Middle frontal gyrus (tissue), 1 donor: ENCODE results near the gene ATP6V1F.

Source experiments
- DNase-seq: peaks from one replicate; pipeline ENCODE4 v3.0.0-alpha.2; 2015; ENCODE audit warnings: low spot score; ENCODE audit errors: extremely low spot score

ATP6V1F gene

GRCh38 chr7:128862571-128863432 lies at the start of gene ATP6V1F:
Gene ATP6V1F, plus strand, starts transcription at chr7:128862856. Its CDS starts 49 bp downstream, at chr7:128862905.
- peak; percentile 94 for DNase-seq

GRCh38 chr7:128814499-128814898 lies 48.2 kb upstream of the ATP6V1F start:
- peak; percentile 37 for DNase-seq

GRCh38 chr7:128815289-128815942 lies 47.2 kb upstream of the ATP6V1F start:
- DNase-seq: no peak

- DNase-seq: no peak
Measured at GRCh38 chr7:128818694-128819093, 44.0 kb upstream of the ATP6V1F start.

GRCh38 chr7:128821724-128822123 lies 40.9 kb upstream of the ATP6V1F start:
- no peak for DNase-seq

GRCh38 chr7:128826512-128826911 lies 36.1 kb upstream of the ATP6V1F start:
- DNase-seq: no peak

- DNase-seq: no peak
Measured at GRCh38 chr7:128826916-128827247, 35.8 kb upstream of the ATP6V1F start.

- no peak for DNase-seq
Measured at GRCh38 chr7:128827248-128827958, 35.3 kb upstream of the ATP6V1F start.

GRCh38 chr7:128827971-128828711 lies 34.5 kb upstream of the ATP6V1F start:
- DNase-seq: no peak

GRCh38 chr7:128829391-128830166 lies 33.1 kb upstream of the ATP6V1F start:
- DNase-seq: no peak

GRCh38 chr7:128830231-128831177 lies 32.2 kb upstream of the ATP6V1F start, which contains the start of gene FLNC:
Gene FLNC, plus strand, starts transcription at chr7:128830406. Its CDS starts 232 bp downstream, at chr7:128830638.
- DNase-seq: no peak

GRCh38 chr7:128831178-128831993 lies 31.3 kb upstream of the ATP6V1F start:
- no peak for DNase-seq

- no peak for DNase-seq
Measured at GRCh38 chr7:128831994-128832879, 30.4 kb upstream of the ATP6V1F start.

- no peak for DNase-seq
Measured at GRCh38 chr7:128832880-128833147, 29.8 kb upstream of the ATP6V1F start.

- DNase-seq: peak; percentile 47
Measured at GRCh38 chr7:128833148-128833945, 29.3 kb upstream of the ATP6V1F start.

GRCh38 chr7:128833946-128834325 lies 28.7 kb upstream of the ATP6V1F start:
- no peak for DNase-seq

GRCh38 chr7:128835231-128835751 lies 27.4 kb upstream of the ATP6V1F start:
- no peak for DNase-seq
